Right lobe of liver (tissue), 6 donors: ENCODE measurements around the gene TMEM44. TPM values are rescaled to one million over a fixed set of nuclear protein-coding genes. Genes with fewer than 3 reads are reported as not detected.
A peak's percentile ranks its signal among the peaks of the same experiment; 100 is the strongest.

Experiments used
- ATAC-seq, 4 donors: fragments of 200-7000 bp; cut with Tn5 transposase; one replicate each; pipeline ENCODE4 v1.9.1; 2020; ENCODE audit warnings: mild to moderate bottlenecking in 4 of 4, moderate library complexity in 4 of 4
- DNase-seq, 3 donors: peaks; one replicate each; pipeline ENCODE4 v3.0.0-alpha.2; 2020
- H3K27ac ChIP-seq, 3 donors: fragments of 200-600 bp; one replicate each; pipeline ENCODE4 v1.8.0; 2022
- H3K27me3 ChIP-seq, 2 donors: fragments of 200-600 bp; one replicate each; pipeline ENCODE4 v1.8.0; 2022
- H3K36me3 ChIP-seq, 4 donors: fragments of 200-600 bp; sonication (generic) in 1 of 4; one replicate each; pipeline versions ENCODE4 v1.5.1 to v1.8.0; 2017 to 2022; ENCODE audit warnings: control low read depth in 1 of 4
- H3K4me1 ChIP-seq, 4 donors: fragments of 200-600 bp; sonication (generic) in 1 of 4; one replicate each; pipeline versions ENCODE4 v1.5.1 to v1.8.0; 2017 to 2022; ENCODE audit warnings: control low read depth in 1 of 4
- H3K4me3 ChIP-seq, 3 donors: fragments of 200-600 bp; one replicate each; pipeline ENCODE4 v1.8.0; 2022
- H3K9me3 ChIP-seq, 4 donors: fragments of 200-600 bp; sonication (generic) in 1 of 4; one replicate each; pipeline versions ENCODE4 v1.5.1 to v1.8.0; 2017 to 2022; ENCODE audit warnings: control low read depth in 1 of 4
- POLR2A ChIP-seq: fragments of 450-650 bp; IDR thresholded peaks from one replicate; pipeline ENCODE4 v1.6.1; 2017; ENCODE audit warnings: antibody characterized with exemption, mild to moderate bottlenecking
- WGBS: methylation state at CpG from one replicate; pipeline ENCODE4 v1.1.6; 2018; ENCODE audit warnings: low coverage, low lambda C conversion rate; ENCODE audit not compliant: insufficient coverage; ENCODE audit errors: missing lambda C conversion rate; 5-methylcytosine and 5-hydroxymethylcytosine counted together
- intact Hi-C, 2 donors: fragments of 100-400 bp; cut with DNase I; formaldehyde crosslinking; loops; one replicate each; pipeline versions ENCODE4 v1.11.2 to v1.14.1; 2022
- total RNA-seq, 6 experiments: library from RNA; depleted of rRNA in 2 of 6; stranded (reverse); fragments of >200 nt in 2 of 6; fragmentation: NEBNext Ultra II Directional in 3 of 6; extraction: Animal tissue kit (Norgen Biotek cat#: 25700) in 3 of 6; gene quantifications; one replicate each; pipeline versions ENCODE4 v1.1.0 to v1.2.4, GENCODE V29; 2016 to 2023
- TF ChIP-seq, protein P1 (sequence below), 4 donors: fragments of 200-600 bp in 3 of 4; fragments of 450-650 bp in 1 of 4; IDR thresholded peaks; one replicate each; pipeline versions ENCODE4 v1.5.1 to v1.8.0; 2016 to 2022; ENCODE audit warnings: antibody characterized with exemption in 4 of 4, mild to moderate bottlenecking in 2 of 4
- donor health status: DM: no; HTN: yes; CAD: no.
- donor health status: DM: no; HTN: no; CAD: no.
- donor health status: DM: no; HTN: no; CAD: no.
- donor health status: DM: no; HTN: yes; CAD: no.
- donor health status: DM: no; HTN: yes; CAD: no.

TMEM44 gene
- total RNA-seq, 6 experiments from 2014 or later = 2.2 to 6.8 (median 4.2) TPM

DNA sequence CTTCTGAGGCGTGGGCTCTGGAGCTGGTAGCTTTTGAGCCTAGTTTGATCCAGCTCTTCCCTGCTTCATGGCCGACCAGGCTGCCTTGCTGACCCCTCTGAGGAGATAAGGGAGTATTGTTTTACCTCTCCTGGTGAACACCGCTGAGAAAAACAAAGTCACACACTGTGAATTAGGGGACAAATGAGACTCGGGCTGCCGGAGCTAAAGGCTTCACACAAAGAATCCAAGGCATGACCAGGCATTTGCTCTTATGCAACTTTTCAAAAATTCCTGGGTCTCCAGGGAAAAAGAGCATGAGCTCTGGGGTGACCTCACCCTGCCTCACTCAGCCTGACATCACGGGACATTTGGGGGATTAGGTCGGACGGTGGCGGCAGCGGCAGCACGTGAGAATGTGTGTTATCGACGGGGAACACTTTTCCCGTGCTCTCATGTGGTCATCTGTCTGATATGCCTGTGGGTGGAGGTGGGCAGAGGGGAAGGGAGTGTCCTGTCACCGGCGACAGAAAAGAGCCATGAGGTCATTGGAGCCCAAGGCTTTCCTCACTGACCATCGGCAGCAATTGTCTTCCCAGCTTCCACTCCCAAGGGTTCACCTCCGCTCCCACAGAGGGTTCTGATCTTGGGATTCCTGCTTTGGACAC, 61.0 kb downstream of the TMEM44 start:
- H3K27ac ChIP-seq = peak overlapping the region in 2 of 3 donors; percentile 33 to 57
- DNase-seq (peak in 2 of 3 donors; percentile 49 to 58), ATAC-seq (peak in 3 of 4 donors; percentile 6 to 31 (median 9))
- no peaks in the 10 kb centered on the region for H3K9me3 ChIP-seq
- H3K36me3 ChIP-seq = no peaks in the 10 kb centered on the region
- TF ChIP-seq, protein P1, sequence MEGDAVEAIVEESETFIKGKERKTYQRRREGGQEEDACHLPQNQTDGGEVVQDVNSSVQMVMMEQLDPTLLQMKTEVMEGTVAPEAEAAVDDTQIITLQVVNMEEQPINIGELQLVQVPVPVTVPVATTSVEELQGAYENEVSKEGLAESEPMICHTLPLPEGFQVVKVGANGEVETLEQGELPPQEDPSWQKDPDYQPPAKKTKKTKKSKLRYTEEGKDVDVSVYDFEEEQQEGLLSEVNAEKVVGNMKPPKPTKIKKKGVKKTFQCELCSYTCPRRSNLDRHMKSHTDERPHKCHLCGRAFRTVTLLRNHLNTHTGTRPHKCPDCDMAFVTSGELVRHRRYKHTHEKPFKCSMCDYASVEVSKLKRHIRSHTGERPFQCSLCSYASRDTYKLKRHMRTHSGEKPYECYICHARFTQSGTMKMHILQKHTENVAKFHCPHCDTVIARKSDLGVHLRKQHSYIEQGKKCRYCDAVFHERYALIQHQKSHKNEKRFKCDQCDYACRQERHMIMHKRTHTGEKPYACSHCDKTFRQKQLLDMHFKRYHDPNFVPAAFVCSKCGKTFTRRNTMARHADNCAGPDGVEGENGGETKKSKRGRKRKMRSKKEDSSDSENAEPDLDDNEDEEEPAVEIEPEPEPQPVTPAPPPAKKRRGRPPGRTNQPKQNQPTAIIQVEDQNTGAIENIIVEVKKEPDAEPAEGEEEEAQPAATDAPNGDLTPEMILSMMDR (IDR thresholded peaks at IDR 0.05) = no peak
- no peak for TF ChIP-seq POLR2A
- 35% methylated on average over 10 of the region's 18 CpGs for WGBS
- peaks cover 0 to 14% (median 6%) of the 10 kb centered on the region in 4 donors for H3K4me1 ChIP-seq
- H3K27me3 ChIP-seq = no peaks in the 10 kb centered on the region
- H3K4me3 ChIP-seq = no peak overlapping the region
- intact Hi-C loops = loop anchor here in 1 of 2 donors (10.0 kb wide), 1 partner anchor 97 kb away; no protein-coding TSS in a partner anchor

DNA sequence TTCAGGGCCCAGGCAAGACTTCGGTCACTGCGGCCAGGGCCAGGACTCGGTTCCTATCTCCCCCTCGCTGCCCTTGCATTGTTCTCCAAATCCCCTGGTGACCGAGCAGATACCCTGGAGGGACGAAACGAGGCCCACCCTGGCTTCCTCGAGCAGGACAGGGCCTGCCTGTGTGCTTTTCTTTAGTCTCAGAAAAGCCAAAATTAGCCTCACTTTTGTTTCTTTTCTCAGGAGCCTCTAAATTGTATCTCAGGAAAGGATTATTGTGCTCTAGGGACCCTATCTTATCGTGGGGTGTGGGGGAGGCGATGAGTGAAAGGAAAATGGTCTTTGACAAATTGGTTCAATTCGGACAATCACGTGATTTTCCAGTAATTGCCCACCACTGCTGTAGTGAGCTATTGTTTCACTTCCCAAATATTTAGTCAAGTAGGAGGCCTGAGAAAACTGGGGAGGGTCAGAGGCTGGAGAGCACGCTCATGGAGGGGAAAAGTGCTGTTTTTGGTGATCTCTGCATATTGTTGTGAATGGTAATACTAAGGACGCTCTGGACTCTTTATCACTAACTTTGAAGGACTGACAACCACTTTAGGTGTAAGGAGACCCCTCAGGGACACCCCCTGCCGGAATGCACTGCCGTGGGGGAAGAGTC, 61.6 kb downstream of the TMEM44 start:
- H3K9me3 ChIP-seq = no peaks in the 10 kb centered on the region
- no peaks in the 10 kb centered on the region for H3K27me3 ChIP-seq
- intact Hi-C loops = loop anchor here in 1 of 2 donors (10.0 kb wide), 1 partner anchor 97 kb away; no protein-coding TSS in a partner anchor
- H3K36me3 ChIP-seq = no peaks in the 10 kb centered on the region
- H3K27ac ChIP-seq = peak overlapping the region in 2 of 3 donors; percentile 33 to 57
- DNase-seq (no peak), ATAC-seq (peak in 1 of 4 donors; percentile 2)
- no peak overlapping the region for H3K4me3 ChIP-seq
- 72% methylated on average over 7 of the region's 16 CpGs for WGBS
- H3K4me1 ChIP-seq = peaks cover 0 to 14% (median 6%) of the 10 kb centered on the region in 4 donors
- TF ChIP-seq, protein P1 (IDR thresholded peaks at IDR 0.05) = no peak
- TF ChIP-seq POLR2A = no peak

DNA sequence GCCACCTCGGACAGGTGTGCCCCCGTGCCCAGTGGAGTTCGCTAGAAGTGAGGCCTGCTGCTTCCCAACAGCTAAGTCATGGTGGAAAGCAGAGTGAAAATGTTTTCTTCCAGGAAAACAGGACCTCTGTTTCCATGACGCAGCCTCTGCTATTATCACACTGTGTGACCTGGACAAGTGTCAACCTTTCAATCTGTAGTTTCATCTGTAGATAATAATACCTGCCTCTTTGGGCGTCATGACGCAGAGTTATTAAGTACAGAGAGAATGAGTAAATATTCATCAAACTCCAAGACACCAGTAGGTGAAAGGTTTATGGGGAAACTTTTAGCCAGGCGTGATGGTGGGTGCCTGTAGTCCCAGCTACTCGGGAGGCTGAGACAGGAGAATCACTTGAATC, 62.3 kb downstream of the TMEM44 start:
- DNase-seq = no peak
- H3K36me3 ChIP-seq = no peaks in the 10 kb centered on the region
- intact Hi-C loops = loop anchor here in 1 of 2 donors (10.0 kb wide), 1 partner anchor 96 kb away; no protein-coding TSS in a partner anchor
- H3K4me3 ChIP-seq = no peak overlapping the region
- H3K4me1 ChIP-seq = peaks cover 0 to 11% (median 5%) of the 10 kb centered on the region in 4 donors
- no peaks in the 10 kb centered on the region for H3K27me3 ChIP-seq
- 73% methylated on average over 4 of the region's 8 CpGs for WGBS
- TF ChIP-seq POLR2A = no peak
- TF ChIP-seq, protein P1 (IDR thresholded peaks at IDR 0.05) = no peak
- ATAC-seq = no peak
- H3K27ac ChIP-seq = no peak overlapping the region
- H3K9me3 ChIP-seq = no peaks in the 10 kb centered on the region

DNA sequence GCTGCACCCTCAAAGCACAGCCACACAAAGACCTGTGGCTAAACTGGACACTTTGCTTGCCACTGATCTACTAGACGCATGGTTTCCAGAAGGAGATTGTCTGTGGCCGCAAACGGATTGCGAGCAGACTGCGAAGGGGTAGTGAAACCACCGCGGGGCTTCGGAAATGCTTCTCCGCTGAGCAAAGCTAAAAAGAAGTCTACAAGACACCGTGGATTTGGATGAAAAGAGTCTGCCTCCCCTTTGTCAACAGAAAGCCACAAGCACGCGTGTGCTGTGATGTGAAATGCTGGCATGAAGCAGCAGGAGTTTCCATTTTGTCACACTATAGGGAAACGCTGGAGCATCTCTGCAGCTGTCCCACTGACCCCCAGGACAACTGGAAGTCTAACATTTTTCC, 63.0 kb downstream of the TMEM44 start:
- DNase-seq = no peak
- H3K4me1 ChIP-seq = peaks cover 0 to 4% (median 2%) of the 10 kb centered on the region in 4 donors
- TF ChIP-seq, protein P1 (IDR thresholded peaks at IDR 0.05) = no peak
- no peak for TF ChIP-seq POLR2A
- intact Hi-C loops = loop anchor here in 1 of 2 donors (10.0 kb wide), 1 partner anchor 95 kb away; no protein-coding TSS in a partner anchor
- no peak for ATAC-seq
- WGBS = 77% methylated on average over 11 of the region's 13 CpGs
- H3K36me3 ChIP-seq = no peaks in the 10 kb centered on the region
- no peaks in the 10 kb centered on the region for H3K27me3 ChIP-seq
- H3K9me3 ChIP-seq = no peaks in the 10 kb centered on the region
- no peak overlapping the region for H3K4me3 ChIP-seq
- no peak overlapping the region for H3K27ac ChIP-seq
